ENCODE results near the gene MKI67. TPM values are rescaled to one million over a fixed set of nuclear protein-coding genes. Genes with fewer than 3 reads are reported as not detected.

The MKI67 gene
- total RNA-seq, 1 donor: 2.5 TPM

DNA sequence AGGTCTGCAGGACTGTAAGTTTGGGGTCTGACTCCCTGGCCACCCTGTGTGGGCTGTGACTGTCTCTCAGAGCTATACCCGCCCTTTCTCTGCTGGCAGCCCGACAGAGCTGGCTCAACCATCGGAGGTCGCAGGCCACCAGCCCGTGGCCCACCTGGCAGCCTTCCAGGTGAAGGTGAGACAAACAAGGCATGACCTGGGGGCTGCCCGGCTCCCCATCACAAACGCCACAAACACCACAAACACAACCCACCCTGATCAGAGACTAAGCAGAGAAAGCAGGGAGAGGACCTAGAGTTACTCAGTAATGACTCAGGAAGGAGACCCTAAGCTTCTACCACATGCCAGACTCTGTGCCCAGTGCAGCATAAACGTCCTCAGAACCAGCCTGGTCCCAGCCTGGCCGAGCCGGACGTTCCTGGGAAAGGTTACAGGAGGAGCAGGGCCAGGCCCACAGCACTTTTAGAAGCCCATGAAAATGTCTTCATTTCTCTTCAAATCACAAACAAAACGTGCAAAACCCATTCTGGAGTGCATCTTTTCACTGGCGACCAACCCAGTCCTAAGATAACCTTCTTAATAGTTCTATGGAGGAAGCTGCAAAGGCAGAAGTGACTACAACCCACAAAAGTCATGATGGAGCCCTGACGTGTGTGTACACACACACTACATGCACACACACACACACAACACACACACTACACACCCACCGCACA is 66.8 kb downstream of the MKI67 start:
- DNase-seq (ENCODE audit: insufficient read length, low spot score, missing footprints): peak; percentile 26
- H3K9me3 ChIP-seq (ENCODE audit: low read depth, low read length): no peaks in the 10 kb centered on the region
- H3K27ac ChIP-seq (ENCODE audit: low read depth, low read length): no peak overlapping the region
- peaks cover 9% of the 10 kb centered on the region for H3K4me1 ChIP-seq (ENCODE audit: insufficient read depth, low read length)
- no peak overlapping the region for H2AFZ ChIP-seq (ENCODE audit: low read length)
- no peaks in the 10 kb centered on the region for H3K27me3 ChIP-seq (ENCODE audit: insufficient read depth, low read length)
- no peaks in the 10 kb centered on the region for H4K20me1 ChIP-seq (ENCODE audit: insufficient read depth, low read length)
- H3K4me3 ChIP-seq (ENCODE audit: insufficient read depth, low read length): no peak overlapping the region
- no peak overlapping the region for H3K4me2 ChIP-seq (ENCODE audit: insufficient read depth, low read length)
- H3K79me2 ChIP-seq (ENCODE audit: insufficient read depth, low read length): no peaks in the 10 kb centered on the region
- peaks cover 11% of the 10 kb centered on the region for H3K36me3 ChIP-seq (ENCODE audit: insufficient read depth, low read length)
- TF ChIP-seq, protein P1, sequence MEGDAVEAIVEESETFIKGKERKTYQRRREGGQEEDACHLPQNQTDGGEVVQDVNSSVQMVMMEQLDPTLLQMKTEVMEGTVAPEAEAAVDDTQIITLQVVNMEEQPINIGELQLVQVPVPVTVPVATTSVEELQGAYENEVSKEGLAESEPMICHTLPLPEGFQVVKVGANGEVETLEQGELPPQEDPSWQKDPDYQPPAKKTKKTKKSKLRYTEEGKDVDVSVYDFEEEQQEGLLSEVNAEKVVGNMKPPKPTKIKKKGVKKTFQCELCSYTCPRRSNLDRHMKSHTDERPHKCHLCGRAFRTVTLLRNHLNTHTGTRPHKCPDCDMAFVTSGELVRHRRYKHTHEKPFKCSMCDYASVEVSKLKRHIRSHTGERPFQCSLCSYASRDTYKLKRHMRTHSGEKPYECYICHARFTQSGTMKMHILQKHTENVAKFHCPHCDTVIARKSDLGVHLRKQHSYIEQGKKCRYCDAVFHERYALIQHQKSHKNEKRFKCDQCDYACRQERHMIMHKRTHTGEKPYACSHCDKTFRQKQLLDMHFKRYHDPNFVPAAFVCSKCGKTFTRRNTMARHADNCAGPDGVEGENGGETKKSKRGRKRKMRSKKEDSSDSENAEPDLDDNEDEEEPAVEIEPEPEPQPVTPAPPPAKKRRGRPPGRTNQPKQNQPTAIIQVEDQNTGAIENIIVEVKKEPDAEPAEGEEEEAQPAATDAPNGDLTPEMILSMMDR (IDR thresholded peaks at IDR 0.05; ENCODE audit: extremely low read depth, low read depth, low read length): no peak

DNA sequence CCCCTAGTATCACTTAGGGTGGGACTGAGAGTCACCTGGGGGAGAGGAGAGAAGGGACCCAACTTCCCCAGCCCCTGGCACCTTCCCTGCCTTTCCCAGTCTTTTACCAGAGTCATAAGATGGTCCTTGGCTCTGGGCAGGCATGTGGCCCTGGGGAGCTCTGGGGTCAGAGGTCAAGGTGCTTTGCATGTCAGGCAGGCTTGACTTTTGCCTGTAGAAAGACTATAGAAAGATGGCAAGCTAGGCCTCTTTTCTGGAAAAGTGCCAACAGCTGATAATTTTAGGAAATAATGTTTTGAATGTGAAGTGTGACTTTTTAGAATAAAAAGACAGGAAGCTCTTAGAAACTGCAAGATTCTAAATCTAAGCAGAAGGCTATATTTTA is 67.5 kb downstream of the MKI67 start:
- H2AFZ ChIP-seq (ENCODE audit: low read length): no peak overlapping the region
- no peaks in the 10 kb centered on the region for H3K79me2 ChIP-seq (ENCODE audit: insufficient read depth, low read length)
- H3K4me1 ChIP-seq (ENCODE audit: insufficient read depth, low read length): peaks cover 2% of the 10 kb centered on the region
- no peak overlapping the region for H3K27ac ChIP-seq (ENCODE audit: low read depth, low read length)
- H3K9me3 ChIP-seq (ENCODE audit: low read depth, low read length): no peaks in the 10 kb centered on the region
- H3K36me3 ChIP-seq (ENCODE audit: insufficient read depth, low read length): peaks cover 11% of the 10 kb centered on the region
- no peaks in the 10 kb centered on the region for H3K27me3 ChIP-seq (ENCODE audit: insufficient read depth, low read length)
- H4K20me1 ChIP-seq (ENCODE audit: insufficient read depth, low read length): no peaks in the 10 kb centered on the region
- no peak overlapping the region for H3K4me3 ChIP-seq (ENCODE audit: insufficient read depth, low read length)
- peak; percentile 8 for DNase-seq (ENCODE audit: insufficient read length, low spot score, missing footprints)
- TF ChIP-seq, protein P1 (IDR thresholded peaks at IDR 0.05; ENCODE audit: extremely low read depth, low read depth, low read length): no peak
- no peak overlapping the region for H3K4me2 ChIP-seq (ENCODE audit: insufficient read depth, low read length)

GRCh38 chr10:128058106-128058749 is 68.0 kb downstream of the MKI67 start:
- H4K20me1 ChIP-seq (ENCODE audit: insufficient read depth, low read length): no peaks in the 10 kb centered on the region
- H3K4me3 ChIP-seq (ENCODE audit: insufficient read depth, low read length): no peak overlapping the region
- TF ChIP-seq, protein P1 (IDR thresholded peaks at IDR 0.05; ENCODE audit: extremely low read depth, low read depth, low read length): no peak
- no peak overlapping the region for H3K27ac ChIP-seq (ENCODE audit: low read depth, low read length)
- H3K79me2 ChIP-seq (ENCODE audit: insufficient read depth, low read length): no peaks in the 10 kb centered on the region
- no peak overlapping the region for H3K4me2 ChIP-seq (ENCODE audit: insufficient read depth, low read length)
- no peaks in the 10 kb centered on the region for H3K27me3 ChIP-seq (ENCODE audit: insufficient read depth, low read length)
- H3K4me1 ChIP-seq (ENCODE audit: insufficient read depth, low read length): no peaks in the 10 kb centered on the region
- peaks cover 7% of the 10 kb centered on the region for H3K36me3 ChIP-seq (ENCODE audit: insufficient read depth, low read length)
- peak; percentile 13 for DNase-seq (ENCODE audit: insufficient read length, low spot score, missing footprints)
- H3K9me3 ChIP-seq (ENCODE audit: low read depth, low read length): no peaks in the 10 kb centered on the region
- H2AFZ ChIP-seq (ENCODE audit: low read length): no peak overlapping the region

DNA sequence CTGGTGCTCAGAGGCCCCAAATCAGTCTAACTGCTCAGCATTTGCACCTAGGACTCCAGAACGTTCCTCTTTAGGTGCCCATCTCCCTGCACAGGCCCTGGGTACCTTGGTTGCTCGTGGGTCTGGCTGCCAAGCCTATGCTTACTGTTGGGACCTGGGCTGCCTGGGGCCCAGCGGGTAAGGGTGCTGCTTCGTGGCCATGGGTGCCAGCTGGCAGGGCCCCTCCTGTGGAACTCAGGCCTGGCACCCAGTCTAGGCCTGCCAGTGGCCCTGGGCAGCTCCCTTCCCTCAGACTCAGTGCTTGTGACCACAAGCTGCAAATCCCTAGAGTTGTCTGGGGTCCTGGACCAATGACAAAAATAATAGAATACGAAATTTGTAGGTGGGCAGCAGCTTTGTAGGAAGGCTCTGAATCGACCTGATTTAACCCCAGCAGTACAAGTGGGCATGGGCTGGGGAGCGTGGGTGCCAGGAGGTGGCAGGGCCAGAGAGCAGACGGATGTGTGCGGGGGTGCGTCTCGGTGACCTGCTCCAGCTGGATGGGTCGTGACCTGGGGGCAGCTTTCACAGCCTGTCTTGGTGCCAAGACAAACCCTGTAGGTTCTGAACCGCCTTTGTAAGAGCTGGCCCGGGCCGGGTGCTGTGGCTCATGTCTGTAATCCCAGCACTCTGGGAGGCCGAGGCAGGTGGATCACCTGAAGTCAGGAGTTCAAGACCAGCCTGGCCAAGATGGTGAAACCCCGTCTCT is 69.7 kb downstream of the MKI67 start:
- H4K20me1 ChIP-seq (ENCODE audit: insufficient read depth, low read length): no peaks in the 10 kb centered on the region
- H2AFZ ChIP-seq (ENCODE audit: low read length): no peak overlapping the region
- no peaks in the 10 kb centered on the region for H3K4me1 ChIP-seq (ENCODE audit: insufficient read depth, low read length)
- H3K27ac ChIP-seq (ENCODE audit: low read depth, low read length): no peak overlapping the region
- no peak overlapping the region for H3K4me3 ChIP-seq (ENCODE audit: insufficient read depth, low read length)
- TF ChIP-seq, protein P1 (IDR thresholded peaks at IDR 0.05; ENCODE audit: extremely low read depth, low read depth, low read length): no peak
- H3K9me3 ChIP-seq (ENCODE audit: low read depth, low read length): no peaks in the 10 kb centered on the region
- DNase-seq (ENCODE audit: insufficient read length, low spot score, missing footprints): no peak
- H3K27me3 ChIP-seq (ENCODE audit: insufficient read depth, low read length): no peaks in the 10 kb centered on the region
- no peaks in the 10 kb centered on the region for H3K79me2 ChIP-seq (ENCODE audit: insufficient read depth, low read length)
- no peak overlapping the region for H3K4me2 ChIP-seq (ENCODE audit: insufficient read depth, low read length)
- H3K36me3 ChIP-seq (ENCODE audit: insufficient read depth, low read length): peaks cover 3% of the 10 kb centered on the region

All from osteoblast (primary cell).